ENCODE data around the gene CATSPER3. TPM values are rescaled to one million over a fixed set of nuclear protein-coding genes. Genes with fewer than 3 reads are reported as not detected.

CATSPER3 gene
- polyA plus RNA-seq, 1 donor, result 0.93 TPM

DNA sequence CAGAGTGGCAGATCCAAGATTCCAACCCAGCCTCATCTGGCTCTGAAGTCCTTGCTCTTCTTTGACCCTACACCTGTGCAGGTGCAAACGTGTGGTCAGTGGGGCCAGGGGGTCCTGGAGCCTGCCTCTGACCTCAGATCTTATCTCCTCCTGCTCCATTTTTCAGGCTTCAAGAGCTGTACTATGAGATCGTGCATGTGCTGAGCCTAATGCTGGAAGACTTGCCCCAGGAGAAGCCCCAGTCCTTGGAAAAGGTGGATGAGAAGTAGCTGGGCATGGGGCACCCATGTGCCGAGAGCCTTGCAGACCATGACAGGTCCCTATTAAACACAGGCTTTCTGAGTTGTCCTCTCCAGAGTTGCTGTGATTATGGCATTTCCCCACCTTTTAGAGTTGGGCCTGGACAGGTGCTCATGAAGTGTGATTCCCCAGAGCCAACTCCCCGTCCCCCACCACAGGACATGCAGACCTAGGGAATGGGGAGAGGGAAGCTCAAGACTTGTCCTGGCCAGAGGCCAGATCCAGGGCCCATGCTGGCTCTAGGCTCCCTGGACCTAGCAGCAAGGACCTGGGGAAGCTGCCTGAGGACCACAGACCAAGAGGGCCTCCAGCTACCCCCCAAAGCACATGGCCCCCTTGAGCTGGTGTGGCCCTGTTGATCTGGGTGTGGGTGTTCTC, 43.8 kb downstream of the CATSPER3 start:
- DNase-seq, result no peak

DNA sequence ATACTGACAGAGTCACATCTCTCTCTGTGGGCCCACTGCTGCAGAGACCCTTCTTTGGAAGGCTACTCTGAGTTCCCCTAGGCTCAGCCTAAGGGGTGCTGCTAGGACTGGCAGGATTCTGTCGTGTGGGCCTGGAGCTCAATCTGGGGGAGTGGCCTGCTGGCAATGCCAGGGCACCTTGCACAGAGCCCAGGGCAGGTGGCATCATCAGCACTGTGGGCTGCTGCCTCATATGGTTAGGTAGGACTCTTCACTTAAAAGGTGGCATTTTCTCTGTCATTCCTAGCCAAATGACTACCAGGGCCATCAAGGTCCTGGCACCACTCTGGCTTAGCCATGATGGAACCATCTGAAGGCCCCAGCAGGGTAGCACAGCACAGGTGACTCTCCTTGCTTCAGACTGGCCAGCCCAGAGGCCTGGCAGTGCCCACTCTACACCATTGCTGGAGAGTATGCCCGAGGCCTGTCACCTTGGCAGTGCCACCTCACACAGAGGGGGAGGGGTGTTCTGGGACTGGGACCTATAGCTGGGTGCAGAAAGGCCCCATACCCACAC, 44.4 kb downstream of the CATSPER3 start:
- no peak for DNase-seq

GRCh38 chr5:135012951-135013391, 45.3 kb downstream of the CATSPER3 start:
- no peak for DNase-seq

GRCh38 chr5:135013445-135013844, 45.7 kb downstream of the CATSPER3 start:
- DNase-seq, result no peak

- DNase-seq, result no peak
Measured at GRCh38 chr5:135013947-135014570, 46.4 kb downstream of the CATSPER3 start.

DNA sequence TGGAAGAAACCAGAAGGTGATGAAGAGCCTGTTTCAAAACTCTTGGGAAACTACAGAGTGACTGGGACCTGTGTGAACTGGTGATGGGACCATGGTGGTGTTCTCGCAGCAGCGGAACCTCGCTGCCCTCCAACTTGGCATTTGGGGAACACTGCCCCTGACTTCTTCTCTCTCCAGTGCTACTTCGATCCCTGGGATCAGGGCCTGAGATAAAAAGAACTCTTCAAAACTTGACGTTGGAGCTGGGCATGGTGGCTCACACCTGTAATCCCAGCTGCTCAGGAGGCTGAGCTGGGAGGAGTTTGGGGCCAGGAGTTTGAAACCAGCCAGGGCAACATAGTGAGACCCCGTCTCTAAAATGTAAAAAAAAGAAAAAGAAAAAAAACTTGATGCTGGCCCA, 48.2 kb downstream of the CATSPER3 start:
- no peak for DNase-seq

DNA sequence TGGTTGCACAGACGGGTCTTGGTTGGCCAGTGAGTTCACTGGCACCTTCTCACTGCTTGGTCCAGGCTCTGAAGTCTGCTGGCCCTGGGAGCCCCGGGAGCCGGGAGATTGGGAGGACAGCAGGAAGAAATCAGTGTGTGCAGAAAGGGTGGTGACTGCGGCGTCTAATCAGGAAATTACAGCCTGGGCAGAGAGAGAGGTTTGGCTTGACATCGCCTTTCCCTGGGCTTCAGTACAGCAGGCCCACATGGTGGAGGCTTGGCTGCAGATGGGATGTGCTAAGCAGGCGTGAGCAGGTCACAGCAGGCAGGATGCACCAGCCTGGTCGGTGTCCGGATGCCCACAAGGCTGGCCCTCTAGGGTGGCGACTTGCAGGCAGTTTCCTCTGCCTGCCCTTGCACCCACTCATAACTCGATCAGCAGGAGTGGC, 49.2 kb downstream of the CATSPER3 start:
- DNase-seq, result no peak

- no peak for DNase-seq
Measured at GRCh38 chr5:135018457-135018856, 50.8 kb downstream of the CATSPER3 start.

- DNase-seq, result no peak
Measured at GRCh38 chr5:135019314-135019713, 51.6 kb downstream of the CATSPER3 start.

GRCh38 chr5:135020111-135020895, 52.6 kb downstream of the CATSPER3 start:
- no peak for DNase-seq

DNA sequence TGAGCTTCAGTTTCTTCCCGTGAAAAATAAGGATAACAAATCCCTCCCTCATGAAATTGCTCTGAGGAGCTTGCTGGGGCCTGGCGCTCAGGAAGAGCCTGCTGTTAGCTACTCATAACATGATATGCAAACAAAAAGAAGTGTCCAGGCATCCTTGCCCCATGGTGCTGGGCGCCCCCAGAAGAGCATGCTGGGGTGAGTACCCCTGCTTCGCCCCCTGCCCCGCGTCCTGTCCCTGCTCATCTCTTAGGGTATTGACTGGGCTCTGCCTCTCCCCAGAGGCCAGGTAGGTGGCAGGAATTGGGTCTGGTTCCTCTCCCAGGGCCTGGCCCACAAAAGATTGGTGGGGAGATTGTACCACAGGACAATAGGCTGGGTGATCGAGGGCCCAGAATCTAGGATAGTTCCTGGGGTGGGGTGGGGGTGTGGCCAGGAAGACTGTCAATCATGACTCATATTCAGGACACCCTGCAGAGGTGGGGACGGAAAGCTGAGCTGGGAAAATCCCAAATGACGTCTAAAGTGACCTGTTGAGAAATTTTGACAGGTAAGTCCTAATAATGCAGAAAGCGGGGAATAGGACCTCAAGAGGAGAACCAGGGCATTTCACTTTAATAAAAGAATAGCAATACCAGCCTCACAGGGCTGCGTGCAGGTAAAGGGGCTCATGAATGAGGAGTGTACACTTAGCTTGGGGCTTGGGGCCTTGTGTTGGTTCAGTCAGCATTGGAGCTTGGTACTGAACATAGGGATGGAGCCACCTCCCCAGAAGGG, 57.4 kb downstream of the CATSPER3 start:
- no peak for DNase-seq

- no peak for DNase-seq
Measured at GRCh38 chr5:135025730-135026644, 58.3 kb downstream of the CATSPER3 start.

- no peak for DNase-seq
Measured at GRCh38 chr5:135026645-135027265, 59.0 kb downstream of the CATSPER3 start.

GRCh38 chr5:135027266-135027696, 59.6 kb downstream of the CATSPER3 start:
- DNase-seq, result no peak

DNA sequence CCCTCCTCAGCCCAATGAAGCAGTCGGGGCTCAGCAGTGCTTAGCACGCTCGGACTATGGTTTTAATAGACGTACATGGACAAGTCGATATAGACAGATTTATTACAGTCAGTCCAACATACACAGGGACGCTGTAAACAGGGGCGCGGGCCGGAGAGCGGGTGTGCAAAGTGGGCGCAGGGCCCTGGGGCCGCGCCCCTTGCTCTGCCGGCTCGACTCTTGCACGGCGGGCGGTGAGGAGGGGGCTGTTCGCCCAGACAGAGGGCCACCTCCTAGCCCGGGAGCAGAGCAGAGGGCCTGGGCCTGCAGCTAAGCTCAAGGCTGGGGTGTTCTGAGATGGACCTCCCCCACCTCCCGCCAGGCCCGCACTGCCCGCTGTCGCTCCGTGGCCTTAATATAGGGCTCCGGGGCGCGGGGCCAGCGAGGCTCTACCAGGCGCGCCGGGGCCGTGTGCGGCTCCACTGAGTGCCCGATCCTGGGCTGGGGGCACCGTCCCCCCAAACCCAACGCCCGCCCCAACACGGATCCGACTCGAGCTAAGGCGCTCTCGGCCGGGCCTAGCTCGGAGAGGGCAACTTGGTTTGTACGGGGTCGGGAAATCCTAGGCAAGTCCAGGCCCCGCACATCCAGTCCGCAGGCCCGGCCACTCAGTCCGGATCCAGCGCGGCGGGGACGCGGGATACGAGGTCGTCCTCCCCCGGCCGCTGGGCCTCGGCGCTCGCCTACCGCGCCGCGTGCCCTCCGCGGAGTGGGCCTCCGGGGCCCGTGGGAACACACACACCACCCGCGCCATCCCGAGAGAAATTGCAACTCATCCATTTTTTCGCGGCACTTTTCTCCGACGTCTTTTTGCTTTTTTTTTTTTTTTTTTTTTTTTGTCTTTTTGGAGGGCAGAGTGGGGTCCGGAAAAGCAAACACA, 60.2 kb downstream of the CATSPER3 start:
- DNase-seq, result no peak

DNA sequence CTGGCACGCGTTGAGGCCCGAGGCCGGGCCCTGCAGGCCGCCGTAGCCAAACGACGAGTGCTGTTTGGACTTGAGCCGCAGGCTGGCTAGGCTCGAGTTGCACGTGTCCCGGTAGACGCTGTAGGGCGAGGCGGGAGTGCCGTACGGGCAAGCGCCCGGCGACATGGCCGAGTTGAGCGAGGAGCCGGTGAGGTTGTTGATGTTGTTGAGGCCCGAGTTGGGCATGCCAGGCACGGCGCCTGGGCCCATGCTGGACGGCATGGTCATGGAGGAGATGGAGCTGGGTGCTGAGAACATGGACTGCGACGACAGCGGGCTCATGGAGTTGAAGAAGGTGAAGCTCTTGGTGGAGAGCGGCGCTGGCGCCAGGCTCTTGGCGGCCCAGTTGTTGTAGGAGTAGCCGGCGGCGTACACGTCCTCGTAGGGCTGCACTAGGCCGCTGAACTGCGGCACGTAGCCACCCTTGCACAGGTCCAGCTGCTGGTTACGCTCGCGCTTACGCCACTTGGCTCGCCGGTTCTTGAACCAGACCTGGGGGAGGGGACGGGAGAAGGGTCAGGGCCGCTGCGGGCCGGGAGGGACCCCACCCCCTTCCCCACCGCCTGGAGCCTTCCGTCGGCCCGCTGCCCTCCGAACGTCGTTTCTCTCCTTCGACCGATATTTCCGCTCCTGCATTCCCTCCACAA, 61.2 kb downstream of the CATSPER3 start:
- no peak for DNase-seq

GRCh38 chr5:135029477-135030122, 61.9 kb downstream of the CATSPER3 start:
- DNase-seq, result no peak
